H1 (cell line): Measurements from ENCODE around the gene SMTN. TPM values are rescaled to one million over a fixed set of nuclear protein-coding genes. Genes with fewer than 3 reads are reported as not detected.

Source experiments
- CTCF ChIA-PET: fragments of 300-600 bp; sonication (Branson Sonifier 250); formaldehyde crosslinking; loops from one replicate; lab custom pipeline; 2021; ENCODE audit not compliant: partially characterized antibody; lab: Charles Lee
- POLR2A ChIA-PET: fragments of 300-600 bp; sonication (Branson Sonifier 250); formaldehyde crosslinking; loops from one replicate; lab custom pipeline; 2021; ENCODE audit warnings: inconsistent platforms; ENCODE audit not compliant: partially characterized antibody; lab: Charles Lee
- DNase-seq, 2 experiments: peaks; one replicate each; pipeline versions ENCODE4 v3.0.0 to v3.0.0-alpha.2; 2010 to 2022; ENCODE audit warnings: low spot score in 2 of 2, low read depth in 1 of 2, mixed read lengths in 1 of 2
- FAIRE-seq: peaks from 2 replicates; lab custom pipeline; 2011; peaks lifted over from hg19 to GRCh38; lab: Jason Lieb, UNC
- H2AFZ ChIP-seq: 2 replicates; pipeline ENCODE4 v1.8.1; 2012; ENCODE audit warnings: low read length, inconsistent platforms
- H2AK5ac ChIP-seq: 2 replicates; pipeline ENCODE4 v1.6.1; 2013; ENCODE audit warnings: low read depth, low read length
- H2BK120ac ChIP-seq: replicated peaks from 2 replicates; pipeline ENCODE3; 2013; ENCODE audit warnings: low read depth, low read length, inconsistent platforms
- H2BK12ac ChIP-seq: 2 replicates; pipeline ENCODE4 v1.6.1; 2013; ENCODE audit warnings: low read depth, low read length
- H2BK15ac ChIP-seq: 2 replicates; pipeline ENCODE4 v1.6.1; 2013; ENCODE audit warnings: low read length
- H2BK20ac ChIP-seq: 2 replicates; pipeline ENCODE4 v1.6.1; 2013; ENCODE audit warnings: low read length
- H2BK5ac ChIP-seq: 2 replicates; pipeline ENCODE4 v1.6.1; 2013; ENCODE audit warnings: low read depth, low read length
- H3K14ac ChIP-seq: 2 replicates; pipeline ENCODE4 v1.6.1; 2013; ENCODE audit warnings: inconsistent platforms; ENCODE audit not compliant: insufficient read length
- H3K18ac ChIP-seq: 2 replicates; pipeline ENCODE4 v1.6.1; 2013; ENCODE audit warnings: low read length; ENCODE audit errors: extremely low read depth
- H3K23ac ChIP-seq: 2 replicates; pipeline ENCODE4 v1.6.1; 2013; ENCODE audit warnings: inconsistent platforms; ENCODE audit not compliant: insufficient read length
- H3K23me2 ChIP-seq: 2 replicates; pipeline ENCODE4 v1.6.1; 2013; ENCODE audit warnings: low read depth, low read length
- H3K27ac ChIP-seq: 2 replicates; pipeline ENCODE4 v1.6.1; 2011; ENCODE audit warnings: low read depth, low read length, inconsistent platforms
- H3K27me3 ChIP-seq, 4 experiments: replicated peaks in 1 of 4; 1 replicate in 1 of 4; 2 replicates in 3 of 4; pipeline versions ENCODE4 v1.6.1 to v1.8.1; 2011 to 2013; ENCODE audit warnings: low read length in 3 of 4, mild to moderate bottlenecking in 3 of 4, inconsistent platforms in 2 of 4, mixed read lengths in 2 of 4, moderate library complexity in 1 of 4; ENCODE audit not compliant: control insufficient read depth in 3 of 4, insufficient read depth in 3 of 4; ENCODE audit errors: extremely low read depth in 1 of 4
- H3K36me3 ChIP-seq, 4 experiments: 2 replicates each; pipeline versions ENCODE4 v1.6.1 to v1.8.1; 2011 to 2013; ENCODE audit warnings: mild to moderate bottlenecking in 4 of 4, low read length in 3 of 4, moderate library complexity in 2 of 4, control low read depth in 1 of 4, inconsistent platforms in 1 of 4; ENCODE audit not compliant: insufficient read depth in 4 of 4, control insufficient read depth in 2 of 4
- H3K4ac ChIP-seq: replicated peaks from 2 replicates; pipeline ENCODE3; 2013; ENCODE audit warnings: low read length, low read depth, mixed read lengths, inconsistent platforms; ENCODE audit not compliant: insufficient read length
- H3K4me1 ChIP-seq, 4 experiments: replicated peaks in 1 of 4; 1 replicate in 1 of 4; 2 replicates in 3 of 4; pipeline versions ENCODE4 v1.6.1 to v1.8.1; 2011 to 2013; ENCODE audit warnings: low read length in 3 of 4, inconsistent platforms in 2 of 4, mixed read lengths in 1 of 4; ENCODE audit not compliant: insufficient read depth in 4 of 4, control insufficient read depth in 3 of 4
- H3K4me2 ChIP-seq, 2 experiments: 2 replicates each; pipeline versions ENCODE4 v1.6.1 to v1.8.1; 2011 to 2013; ENCODE audit warnings: low read depth in 2 of 2, low read length in 2 of 2, control low read depth in 1 of 2, inconsistent platforms in 1 of 2, mild to moderate bottlenecking in 1 of 2; ENCODE audit not compliant: insufficient read depth in 1 of 2
- H3K4me3 ChIP-seq, 4 experiments: fragments of 200-600, 300-600 bp in 1 of 4; sonication (generic), shearing (Covaris generic), sonication (Bioruptor Twin) in 1 of 4; 2 replicates each; pipeline versions ENCODE4 v1.5.1 to v1.8.1; 2011 to 2016; ENCODE audit warnings: low read length in 4 of 4, low read depth in 3 of 4, control low read depth in 2 of 4, inconsistent platforms in 2 of 4, mild to moderate bottlenecking in 2 of 4, mixed read lengths in 1 of 4, moderate library complexity in 1 of 4; ENCODE audit not compliant: insufficient read depth in 2 of 4; ENCODE audit errors: extremely low read depth in 1 of 4
- H3K56ac ChIP-seq: replicated peaks from 2 replicates; pipeline ENCODE3; 2013; ENCODE audit warnings: low read depth, mild to moderate bottlenecking, mixed read lengths, low read length, inconsistent platforms; ENCODE audit not compliant: insufficient read length
- H3K79me1 ChIP-seq: 2 replicates; pipeline ENCODE4 v1.6.1; 2013; ENCODE audit warnings: low read depth, low read length, control low read depth
- H3K79me2 ChIP-seq, 2 experiments: 2 replicates each; pipeline versions ENCODE4 v1.6.1 to v1.8.1; 2012 to 2013; ENCODE audit warnings: low read length in 2 of 2, mild to moderate bottlenecking in 2 of 2, inconsistent platforms in 1 of 2; ENCODE audit not compliant: insufficient read depth in 2 of 2, control insufficient read depth in 1 of 2
- H3K9ac ChIP-seq, 4 experiments: replicated peaks in 1 of 4; 1 replicate in 1 of 4; 2 replicates in 3 of 4; pipeline versions ENCODE4 v1.6.1 to v1.8.1; 2011 to 2013; ENCODE audit warnings: low read depth in 3 of 4, low read length in 3 of 4, control low read depth in 2 of 4, mild to moderate bottlenecking in 2 of 4, moderate library complexity in 2 of 4, inconsistent platforms in 1 of 4; ENCODE audit errors: extremely low read depth in 1 of 4
- H3K9me3 ChIP-seq, 2 experiments: 2 replicates each; pipeline versions ENCODE4 v1.6.1 to v1.8.1; 2012 to 2013; ENCODE audit warnings: mild to moderate bottlenecking in 2 of 2, moderate library complexity in 2 of 2, control low read depth in 1 of 2, inconsistent platforms in 1 of 2, low read depth in 1 of 2, low read length in 1 of 2, mixed read lengths in 1 of 2; ENCODE audit not compliant: insufficient read depth in 2 of 2
- H4K20me1 ChIP-seq, 2 experiments: replicated peaks in 1 of 2; 2 replicates each; pipeline versions ENCODE3 to v1.8.1; 2011 to 2013; ENCODE audit warnings: inconsistent platforms in 2 of 2, low read length in 2 of 2, mild to moderate bottlenecking in 1 of 2; ENCODE audit not compliant: insufficient read depth in 2 of 2, control insufficient read depth in 1 of 2
- H4K5ac ChIP-seq: 2 replicates; pipeline ENCODE4 v1.6.1; 2013; ENCODE audit warnings: low read length, low read depth, mixed read lengths, inconsistent platforms; ENCODE audit not compliant: insufficient read length
- H4K8ac ChIP-seq: 2 replicates; pipeline ENCODE4 v1.8.0; 2013; ENCODE audit warnings: mild to moderate bottlenecking, moderate library complexity, low read length, inconsistent platforms; ENCODE audit not compliant: insufficient read depth; ENCODE audit errors: extremely low read depth
- H4K91ac ChIP-seq: replicated peaks from 2 replicates; pipeline ENCODE3; 2013; ENCODE audit warnings: low read length, mixed read lengths, inconsistent platforms; ENCODE audit not compliant: insufficient read length
- BRCA1 ChIP-seq: IDR thresholded peaks from 2 replicates; pipeline ENCODE4 v1.6.1; 2012; ENCODE audit warnings: low read depth, low read length, improper control_type of control experiment
- CREB1 ChIP-seq: IDR thresholded peaks from 2 replicates; pipeline ENCODE4 v1.6.1; 2012; ENCODE audit warnings: inconsistent platforms
- FOSL1 ChIP-seq: IDR thresholded peaks from 2 replicates; pipeline ENCODE4 v1.6.1; 2011; ENCODE audit warnings: mild to moderate bottlenecking, low read depth, low read length, moderate library complexity; ENCODE audit not compliant: insufficient read depth
- JUND ChIP-seq: IDR thresholded peaks from 2 replicates; pipeline ENCODE4 v1.6.1; 2011; ENCODE audit warnings: mild to moderate bottlenecking, improper control_type of control experiment, low read length
- KDM5A ChIP-seq: fragments of 200-600 bp; IDR thresholded peaks from 2 replicates; pipeline ENCODE4 v1.7.1; 2012; ENCODE audit warnings: mild to moderate bottlenecking, low read length, inconsistent platforms, mixed read lengths
- MAX ChIP-seq: IDR thresholded peaks from 2 replicates; pipeline ENCODE4 v1.6.1; 2012; ENCODE audit warnings: inconsistent platforms
- NANOG ChIP-seq: IDR thresholded peaks from 2 replicates; pipeline ENCODE4 v1.6.1; 2011; ENCODE audit warnings: low read length, low read depth, mild to moderate bottlenecking, inconsistent platforms; ENCODE audit not compliant: insufficient read depth, poor library complexity, severe bottlenecking
- POLR2AphosphoS5 ChIP-seq: IDR thresholded peaks from 2 replicates; pipeline ENCODE4 v1.6.1; 2011; ENCODE audit warnings: low read depth, low read length
- RBBP5 ChIP-seq: IDR thresholded peaks from 2 replicates; pipeline ENCODE4 v1.7.1; 2012; ENCODE audit warnings: low read depth, mild to moderate bottlenecking, inconsistent platforms, low read length, moderate library complexity, borderline replicate concordance
- RFX5 ChIP-seq: IDR thresholded peaks from 2 replicates; pipeline ENCODE4 v1.6.1; 2011; ENCODE audit warnings: low read depth, low read length, improper control_type of control experiment, borderline replicate concordance
- WGBS, 2 experiments: shearing (Covaris generic) in 1 of 2; methylation state at CpG; one replicate each; pipeline versions ENCODE4 v1.1.6 to v1.1.7; 2013 to 2015; ENCODE audit warnings: low lambda C conversion rate in 2 of 2, mixed read lengths in 2 of 2, inconsistent platforms in 1 of 2, low coverage in 1 of 2, missing lambda C conversion rate in 1 of 2; ENCODE audit not compliant: insufficient replicate concordance in 2 of 2, insufficient coverage in 1 of 2, insufficient read length in 1 of 2; ENCODE audit errors: extremely low coverage in 1 of 2, missing lambda C conversion rate in 1 of 2; 5-methylcytosine and 5-hydroxymethylcytosine counted together
- polyA plus RNA-seq, 7 experiments: library from polyadenylated mRNA; depleted of rRNA in 3 of 7; stranded (reverse) in 5 of 7; unstranded in 2 of 7; fragments of >200 nt in 5 of 7; fragments of 200-250 nt in 2 of 7; gene quantifications; 1 replicate in 5 of 7; 2 replicates in 1 of 7; 4 replicates in 1 of 7; pipeline versions ENCODE4 v1.2.1 to v1.2.3, GENCODE V29; 2011 to 2013; ENCODE audit warnings: missing spikeins in 2 of 7, mixed read lengths in 2 of 7
- total RNA-seq: library from RNA; stranded (reverse); fragmentation: NEBNext Ultra II Directional; extraction: Animal tissue kit (Norgen Biotek cat#: 25700); gene quantifications from 2 replicates; pipeline ENCODE4 v1.2.1, GENCODE V29; 2021
- TF ChIP-seq, protein P1 (sequence below): IDR thresholded peaks from 2 replicates; pipeline ENCODE4 v1.6.1; 2011; ENCODE audit warnings: low read length, improper control_type of control experiment

Gene SMTN
- total and polyA plus RNA-seq, 2 of the 8 experiments (the other 6 are each of a cell fraction or from before 2014, with no cell fraction given) = 12.3 to 20.8 TPM

GRCh38 chr22:31153357-31153756, 72.2 kb downstream of the SMTN start:
- Histone ChIP-seq H3K4me2 (no peak overlapping the region), H3K56ac (no peak overlapping the region), H2BK20ac (no peak overlapping the region), H3K4me1 (no peaks in the 10 kb centered on the region; a peak in 1 of 7 replicates), H2AK5ac (no peak overlapping the region), H3K23me2 (no peaks in the 10 kb centered on the region), H3K27me3 (peaks cover 0 to 18% (median 4%) of the 10 kb centered on the region in 4 experiments; a peak in 5 of 7 replicates), H2BK15ac (no peak overlapping the region), H4K91ac (no peak overlapping the region), H2AFZ (no peak overlapping the region), H4K8ac (no peak overlapping the region), H3K79me1 (no peaks in the 10 kb centered on the region), H3K23ac (no peak overlapping the region), H3K9ac (no peak overlapping the region), H3K4ac (no peak overlapping the region), H3K79me2 (no peaks in the 10 kb centered on the region), H3K14ac (no peak overlapping the region), H2BK5ac (no peak overlapping the region), H4K5ac (no peak overlapping the region), H4K20me1 (no peaks in the 10 kb centered on the region), H3K18ac (no peak overlapping the region)
- DNase-seq = no peak
- no peak for FAIRE-seq
- 80% methylated on average over 3 of the region's 3 CpGs; no CpG with 5 or more reads in 1 of the 2 experiments for WGBS, 2 experiments
- TF ChIP-seq FOSL1 = no peak
- no peak for TF ChIP-seq RBBP5
- no peak for TF ChIP-seq RFX5
- TF ChIP-seq NANOG = no peak
- no peak for TF ChIP-seq JUND
- TF ChIP-seq BRCA1 = no peak
- TF ChIP-seq, protein P1, sequence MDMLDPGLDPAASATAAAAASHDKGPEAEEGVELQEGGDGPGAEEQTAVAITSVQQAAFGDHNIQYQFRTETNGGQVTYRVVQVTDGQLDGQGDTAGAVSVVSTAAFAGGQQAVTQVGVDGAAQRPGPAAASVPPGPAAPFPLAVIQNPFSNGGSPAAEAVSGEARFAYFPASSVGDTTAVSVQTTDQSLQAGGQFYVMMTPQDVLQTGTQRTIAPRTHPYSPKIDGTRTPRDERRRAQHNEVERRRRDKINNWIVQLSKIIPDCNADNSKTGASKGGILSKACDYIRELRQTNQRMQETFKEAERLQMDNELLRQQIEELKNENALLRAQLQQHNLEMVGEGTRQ = no peak
- no peak for TF ChIP-seq KDM5A
- TF ChIP-seq MAX = no peak
- no peak for TF ChIP-seq CREB1
- TF ChIP-seq POLR2AphosphoS5 = no peak
- TF ChIP-seq, all 59 proteins: peak for 0
- CTCF ChIA-PET = interaction anchor here (0.5 to 11.9 kb wide), 10 partner anchors 10 to 554 kb away, joined by 3 to 124 read pairs (median 4); partner anchors contain the start of genes PLA2G3 and SELENOM
- POLR2A ChIA-PET = interaction anchor here (0.7 kb wide), 1 partner anchor 26 kb away, joined by 3 read pairs; no protein-coding TSS in a partner anchor
- H2BK12ac ChIP-seq = no peak overlapping the region
- no peaks in the 10 kb centered on the region for H3K36me3 ChIP-seq
- H2BK120ac ChIP-seq = no peak overlapping the region
- no peaks in the 10 kb centered on the region for H3K9me3 ChIP-seq
- no peak overlapping the region for H3K4me3 ChIP-seq
- H3K27ac ChIP-seq = no peak overlapping the region
